Activated B cell treated with CpG ODN at 0.5 μM for 24 hours (primary cell): ENCODE data around the gene CLCN1. TPM values are rescaled to one million over a fixed set of nuclear protein-coding genes. Genes with fewer than 3 reads are reported as not detected.

ENCODE experiments used
- ATAC-seq: fragments of 200-7000 bp; cut with Tn5 transposase; one replicate; pipeline ENCODE4 v1.10.0; 2021; ENCODE audit warnings: low read depth, mild to moderate bottlenecking, moderate library complexity
- CTCF ChIA-PET: fragments of 350-600 bp; sonication (Branson Sonifier 250); formaldehyde crosslinking; loops from one replicate; lab custom pipeline; 2021; ENCODE audit warnings: antibody characterized with exemption; lab: Charles Lee
- POLR2A ChIA-PET: fragments of 350-600 bp; sonication (Branson Sonifier 250); formaldehyde crosslinking; loops from one replicate; lab custom pipeline; 2021; ENCODE audit warnings: antibody characterized with exemption; lab: Charles Lee
- DNase-seq: peaks from one replicate; pipeline ENCODE4 v3.0.0; 2022
- H3K27ac Mint-ChIP-seq: one replicate; pipeline ENCODE4 v1.8.0; 2020; ENCODE audit warnings: mixed read lengths
- H3K27me3 Mint-ChIP-seq: one replicate; pipeline ENCODE4 v1.8.0; 2021; ENCODE audit warnings: mixed read lengths
- H3K36me3 Mint-ChIP-seq: one replicate; pipeline ENCODE4 v1.8.0; 2021; ENCODE audit warnings: low read depth, mixed read lengths
- H3K4me1 Mint-ChIP-seq: one replicate; pipeline ENCODE4 v1.8.0; 2021; ENCODE audit warnings: mixed read lengths
- H3K4me3 Mint-ChIP-seq: one replicate; pipeline ENCODE4 v1.8.0; 2020; ENCODE audit warnings: mild to moderate bottlenecking, mixed read lengths
- H3K9me3 Mint-ChIP-seq: one replicate; pipeline ENCODE4 v1.8.0; 2020; ENCODE audit warnings: mixed read lengths
- intact Hi-C: fragments of 100-400 bp; cut with micrococcal nuclease; formaldehyde crosslinking; loops from one replicate; pipeline ENCODE4 v1.15.1; 2024
- total RNA-seq: library from RNA; stranded (reverse); gene quantifications from 2 replicates; pipeline ENCODE4 v1.2.3, GENCODE V29; 2022
- TF ChIP-seq, protein P1 (sequence below): fragments of 200-600 bp; IDR thresholded peaks from one replicate; pipeline ENCODE4 v1.8.0; 2022; ENCODE audit warnings: antibody characterized with exemption, mild to moderate bottlenecking

Gene CLCN1
- total RNA-seq, 1 donor from 2014 or later, result not detected

DNA sequence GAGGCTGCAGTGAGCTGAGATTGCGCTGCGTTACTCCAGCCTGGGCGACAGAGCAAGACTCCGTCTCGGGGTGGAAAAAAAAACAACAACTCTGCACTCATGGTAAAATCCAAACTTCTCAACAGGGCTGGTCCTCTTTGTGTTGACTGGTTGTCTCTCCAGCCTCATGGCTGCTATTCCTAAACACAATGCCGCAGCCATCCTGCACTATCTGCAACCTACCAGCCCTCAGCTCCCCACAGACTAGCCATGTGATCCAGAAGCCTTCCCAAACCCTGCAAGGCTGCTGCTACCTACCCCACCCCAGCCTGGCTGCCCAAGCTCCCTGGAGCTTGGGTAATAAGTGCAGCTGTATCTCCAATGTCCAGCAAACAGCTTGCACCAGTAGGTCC lies 77.0 kb downstream of the CLCN1 start:
- DNase-seq (no peak), ATAC-seq (no peak)
- no peaks in the 10 kb centered on the region for H3K4me1 Mint-ChIP-seq
- CTCF ChIA-PET, result no interaction called here
- no peaks in the 10 kb centered on the region for H3K27me3 Mint-ChIP-seq
- intact Hi-C loops, result no loop called here
- no peak overlapping the region for H3K4me3 Mint-ChIP-seq
- H3K36me3 Mint-ChIP-seq, result peaks cover 41% of the 10 kb centered on the region
- TF ChIP-seq, protein P1, sequence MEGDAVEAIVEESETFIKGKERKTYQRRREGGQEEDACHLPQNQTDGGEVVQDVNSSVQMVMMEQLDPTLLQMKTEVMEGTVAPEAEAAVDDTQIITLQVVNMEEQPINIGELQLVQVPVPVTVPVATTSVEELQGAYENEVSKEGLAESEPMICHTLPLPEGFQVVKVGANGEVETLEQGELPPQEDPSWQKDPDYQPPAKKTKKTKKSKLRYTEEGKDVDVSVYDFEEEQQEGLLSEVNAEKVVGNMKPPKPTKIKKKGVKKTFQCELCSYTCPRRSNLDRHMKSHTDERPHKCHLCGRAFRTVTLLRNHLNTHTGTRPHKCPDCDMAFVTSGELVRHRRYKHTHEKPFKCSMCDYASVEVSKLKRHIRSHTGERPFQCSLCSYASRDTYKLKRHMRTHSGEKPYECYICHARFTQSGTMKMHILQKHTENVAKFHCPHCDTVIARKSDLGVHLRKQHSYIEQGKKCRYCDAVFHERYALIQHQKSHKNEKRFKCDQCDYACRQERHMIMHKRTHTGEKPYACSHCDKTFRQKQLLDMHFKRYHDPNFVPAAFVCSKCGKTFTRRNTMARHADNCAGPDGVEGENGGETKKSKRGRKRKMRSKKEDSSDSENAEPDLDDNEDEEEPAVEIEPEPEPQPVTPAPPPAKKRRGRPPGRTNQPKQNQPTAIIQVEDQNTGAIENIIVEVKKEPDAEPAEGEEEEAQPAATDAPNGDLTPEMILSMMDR, result no peak
- POLR2A ChIA-PET, result interaction anchor here (1.4 kb wide), 1 partner anchor 11 kb away, joined by 3 read pairs; no protein-coding TSS in a partner anchor
- H3K9me3 Mint-ChIP-seq, result no peaks in the 10 kb centered on the region
- no peak overlapping the region for H3K27ac Mint-ChIP-seq

DNA sequence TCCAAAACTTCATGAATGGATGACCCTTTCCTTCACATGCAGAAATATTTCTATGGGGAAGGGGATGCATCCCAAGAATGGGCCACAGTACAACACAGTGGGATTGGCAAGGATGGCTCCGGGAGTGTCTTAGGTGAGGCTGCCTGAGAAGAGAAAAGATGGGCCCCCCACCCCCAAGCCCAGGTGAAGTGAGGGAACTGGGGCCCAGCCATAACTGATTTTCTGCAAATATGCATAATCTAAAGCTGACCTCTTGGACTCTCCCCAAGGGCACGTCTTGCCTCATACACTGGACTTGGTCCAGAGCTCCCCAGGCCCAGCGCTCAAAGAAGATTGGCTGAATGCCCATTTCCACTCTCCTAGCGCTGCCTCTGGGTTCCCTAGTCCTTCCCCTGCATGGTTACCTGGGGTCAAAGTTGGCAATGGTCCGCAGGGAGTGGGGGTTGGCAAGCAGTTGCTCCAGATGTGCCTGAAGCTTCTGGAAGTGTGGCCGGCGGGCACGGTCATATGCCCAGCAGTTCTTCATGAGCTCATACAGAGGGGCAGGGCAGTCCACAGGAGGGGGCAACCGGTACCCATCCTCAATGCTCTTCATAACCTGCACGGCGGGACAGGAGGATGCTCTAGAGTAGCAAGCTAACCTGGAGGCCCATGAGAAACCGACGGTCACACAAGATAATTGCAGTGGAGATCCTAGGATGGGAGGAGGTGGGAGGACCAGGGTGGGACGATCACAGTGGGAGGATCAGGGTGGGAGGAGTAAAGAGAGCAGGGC lies 77.5 kb downstream of the CLCN1 start:
- Mint-ChIP-seq H3K4me3 (no peak overlapping the region), H3K9me3 (no peaks in the 10 kb centered on the region), H3K36me3 (peaks cover 38% of the 10 kb centered on the region), H3K4me1 (no peaks in the 10 kb centered on the region), H3K27ac (no peak overlapping the region), H3K27me3 (no peaks in the 10 kb centered on the region)
- TF ChIP-seq, protein P1, result no peak
- no peak for ATAC-seq
- POLR2A ChIA-PET, result no interaction called here
- no peak for DNase-seq
- intact Hi-C loops, result no loop called here
- CTCF ChIA-PET, result no interaction called here

DNA sequence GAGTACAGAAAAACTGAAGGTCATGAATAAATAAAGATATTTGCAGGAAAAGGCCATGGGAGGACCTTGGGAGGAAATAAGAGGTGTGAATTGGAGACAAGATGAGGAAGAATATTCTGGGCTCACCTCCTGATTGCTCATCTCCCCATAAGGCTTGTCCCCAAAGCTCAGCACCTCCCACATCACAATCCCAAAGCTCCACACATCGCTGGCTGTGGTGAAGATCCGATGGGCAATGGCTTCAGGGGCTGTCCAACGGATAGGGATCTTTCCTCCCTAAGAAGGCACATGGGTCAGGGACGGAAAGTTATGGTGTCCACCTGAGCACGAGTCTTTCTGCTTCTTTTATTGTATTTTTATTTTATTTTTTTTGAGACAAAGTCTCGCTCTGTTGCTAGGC lies 78.2 kb downstream of the CLCN1 start:
- no peak overlapping the region for H3K27ac Mint-ChIP-seq
- TF ChIP-seq, protein P1, result no peak
- no peaks in the 10 kb centered on the region for H3K27me3 Mint-ChIP-seq
- H3K9me3 Mint-ChIP-seq, result no peaks in the 10 kb centered on the region
- H3K4me3 Mint-ChIP-seq, result no peak overlapping the region
- no peaks in the 10 kb centered on the region for H3K4me1 Mint-ChIP-seq
- ChIA-PET CTCF (no interaction called here), POLR2A (no interaction called here)
- ATAC-seq (no peak), DNase-seq (no peak)
- intact Hi-C loops, result no loop called here
- peaks cover 36% of the 10 kb centered on the region for H3K36me3 Mint-ChIP-seq

DNA sequence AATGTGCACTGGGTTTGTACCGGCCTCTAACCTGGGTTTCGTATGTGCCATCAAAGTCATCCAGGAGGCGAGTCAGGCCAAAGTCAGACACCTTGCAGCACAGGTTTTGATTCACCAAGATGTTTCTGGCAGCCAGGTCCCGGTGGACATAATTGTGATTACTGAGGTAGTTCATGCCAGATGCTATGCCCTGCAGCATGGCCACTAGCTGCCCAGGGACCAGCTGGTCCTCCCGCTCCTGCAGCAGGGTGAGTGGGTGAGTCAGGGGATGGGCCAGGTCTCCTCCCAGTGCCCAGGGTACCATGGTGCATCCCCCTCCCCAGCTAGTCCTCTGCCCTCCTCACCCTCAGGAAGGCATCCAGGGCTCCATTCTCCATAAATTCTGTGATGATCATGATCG lies 78.9 kb downstream of the CLCN1 start:
- Mint-ChIP-seq H3K36me3 (peaks cover 28% of the 10 kb centered on the region), H3K27ac (no peak overlapping the region), H3K9me3 (no peaks in the 10 kb centered on the region), H3K4me3 (no peak overlapping the region), H3K27me3 (no peaks in the 10 kb centered on the region), H3K4me1 (no peaks in the 10 kb centered on the region)
- ChIA-PET POLR2A (interaction anchor here (1.1 kb wide), 1 partner anchor 15 kb away, joined by 3 read pairs; no protein-coding TSS in a partner anchor), CTCF (no interaction called here)
- ATAC-seq (no peak), DNase-seq (no peak)
- TF ChIP-seq, protein P1, result no peak
- intact Hi-C loops, result no loop called here

DNA sequence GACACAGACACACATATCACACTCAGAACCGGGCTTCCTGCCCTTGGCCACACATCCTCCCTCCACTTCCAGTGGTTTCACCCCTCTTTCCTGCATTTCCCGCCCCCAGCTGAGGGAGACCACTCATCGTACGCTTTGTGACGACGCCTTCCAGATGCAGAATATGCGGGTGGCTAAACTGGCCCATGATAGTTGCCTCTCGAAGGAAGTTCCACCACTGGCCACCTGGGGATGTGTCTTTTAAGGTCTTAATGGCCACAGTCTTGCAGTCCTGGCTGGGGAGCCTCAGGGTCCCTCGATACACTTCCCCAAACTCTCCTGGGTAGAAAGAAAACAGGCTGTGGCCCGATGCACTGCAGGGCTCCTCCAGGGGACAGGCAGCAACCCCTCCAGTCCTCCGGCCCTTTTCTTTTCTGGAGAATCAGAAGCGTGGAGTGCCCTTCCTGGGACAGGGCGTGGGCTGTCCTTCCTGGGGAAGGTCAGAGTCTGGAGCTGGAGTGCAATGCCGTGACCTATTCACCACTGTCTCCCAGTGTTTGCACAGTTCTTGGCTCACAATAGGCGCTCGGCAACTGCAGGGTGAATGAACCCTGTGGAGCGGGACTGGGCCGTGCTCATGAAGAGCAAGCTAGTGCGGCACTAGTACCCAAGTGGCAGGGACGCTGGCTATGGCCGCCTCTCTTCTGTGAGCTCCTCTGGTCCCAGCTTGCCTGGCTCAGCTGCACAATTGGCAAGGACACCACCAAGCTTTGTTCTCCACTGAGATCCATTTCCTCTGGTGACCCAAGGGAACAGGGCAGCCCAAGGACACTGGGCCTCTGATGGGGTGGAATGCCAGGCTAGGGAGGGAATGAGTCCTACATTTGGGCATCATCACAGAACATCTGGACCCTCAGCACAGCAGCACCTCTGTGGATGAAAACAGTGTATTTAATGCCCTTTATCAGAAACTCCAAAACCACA lies 79.6 kb downstream of the CLCN1 start:
- TF ChIP-seq, protein P1, result no peak
- intact Hi-C loops, result no loop called here
- Mint-ChIP-seq H3K4me3 (no peak overlapping the region), H3K4me1 (no peaks in the 10 kb centered on the region), H3K27me3 (no peaks in the 10 kb centered on the region), H3K36me3 (peaks cover 22% of the 10 kb centered on the region), H3K27ac (no peak overlapping the region), H3K9me3 (no peaks in the 10 kb centered on the region)
- ChIA-PET CTCF (interaction anchor here (1.6 kb wide), 1 partner anchor 155 kb away, joined by 6 read pairs; no protein-coding TSS in a partner anchor), POLR2A (interaction anchor here (0.5 to 1.1 kb wide), 2 partner anchors 16 to 105 kb away, joined by 3 to 9 read pairs; no protein-coding TSS in a partner anchor)
- DNase-seq, result no peak
- ATAC-seq, result no peak
